ENCODE data around the gene CARD6. TPM values are rescaled to one million over a fixed set of nuclear protein-coding genes. Genes with fewer than 3 reads are reported as not detected.

CARD6 gene
- total and polyA plus RNA-seq, 2 of the 13 experiments (the other 11 are each of a cell fraction or from before 2014, with no cell fraction given): 0.33 to 1.4 TPM

DNA sequence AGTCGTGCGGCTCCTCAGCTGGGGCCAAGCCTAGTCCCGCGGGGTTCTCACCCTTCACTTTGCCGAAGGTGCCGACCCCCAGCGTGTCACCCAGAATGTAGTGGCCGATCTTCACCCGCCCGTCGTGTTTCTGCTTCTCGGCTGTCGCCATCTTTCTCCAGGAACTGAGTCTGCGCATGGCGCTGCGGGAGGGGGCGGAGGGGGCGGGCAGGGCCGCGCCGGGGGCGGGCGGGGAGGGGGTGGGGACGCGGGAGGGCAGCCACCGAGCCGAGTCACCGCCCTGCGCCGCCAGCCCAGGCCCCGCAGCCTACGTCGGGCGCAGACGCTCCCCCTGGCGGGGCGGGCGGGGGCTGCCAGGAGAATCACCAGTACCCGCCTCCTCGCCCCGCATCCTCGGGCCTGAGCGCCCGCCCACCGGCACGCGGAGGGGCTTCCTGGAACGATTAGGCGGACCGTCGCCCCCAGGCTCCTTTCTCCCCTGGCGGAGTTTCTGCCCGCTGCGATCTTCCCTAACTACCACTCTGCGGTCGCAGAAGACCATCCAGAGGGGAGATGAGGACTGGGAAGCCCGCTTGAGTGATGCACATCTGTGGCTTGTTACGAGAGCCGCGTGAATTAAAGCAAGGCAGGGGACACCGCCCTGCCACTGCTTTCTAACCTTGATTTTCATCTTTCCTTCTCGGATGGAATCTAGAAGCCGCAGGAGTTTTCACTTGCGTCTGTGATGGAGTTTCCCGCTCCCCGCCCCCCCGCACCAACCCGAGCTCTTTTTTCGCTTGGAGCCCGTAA lies 43.0 kb upstream of the CARD6 start, which contains the start of gene PRKAA1 (continued):
- no peak for TF ChIP-seq CEBPZ (IDR thresholded peaks at IDR 0.05; ENCODE audit: low read length)
- TF ChIP-seq ZNF83 (CRISPR knock-in tag; IDR thresholded peaks at IDR 0.05; ENCODE audit: borderline replicate concordance): no peak
- TF ChIP-seq ZNF260 (CRISPR knock-in tag; IDR thresholded peaks at IDR 0.05; ENCODE audit: borderline replicate concordance, low read depth): no peak
- no peak; the same call in none of the 2 replicates for TF ChIP-seq ZNF670 (CRISPR knock-in tag; IDR thresholded peaks at IDR 0.05; ENCODE audit: borderline replicate concordance)
- no peak for TF ChIP-seq CHD4 (IDR thresholded peaks at IDR 0.05; ENCODE audit: borderline replicate concordance, low read length)
- TF ChIP-seq CAMTA2 (CRISPR knock-in tag; IDR thresholded peaks at IDR 0.05; ENCODE audit: borderline replicate concordance): no peak
- TF ChIP-seq, protein P1, sequence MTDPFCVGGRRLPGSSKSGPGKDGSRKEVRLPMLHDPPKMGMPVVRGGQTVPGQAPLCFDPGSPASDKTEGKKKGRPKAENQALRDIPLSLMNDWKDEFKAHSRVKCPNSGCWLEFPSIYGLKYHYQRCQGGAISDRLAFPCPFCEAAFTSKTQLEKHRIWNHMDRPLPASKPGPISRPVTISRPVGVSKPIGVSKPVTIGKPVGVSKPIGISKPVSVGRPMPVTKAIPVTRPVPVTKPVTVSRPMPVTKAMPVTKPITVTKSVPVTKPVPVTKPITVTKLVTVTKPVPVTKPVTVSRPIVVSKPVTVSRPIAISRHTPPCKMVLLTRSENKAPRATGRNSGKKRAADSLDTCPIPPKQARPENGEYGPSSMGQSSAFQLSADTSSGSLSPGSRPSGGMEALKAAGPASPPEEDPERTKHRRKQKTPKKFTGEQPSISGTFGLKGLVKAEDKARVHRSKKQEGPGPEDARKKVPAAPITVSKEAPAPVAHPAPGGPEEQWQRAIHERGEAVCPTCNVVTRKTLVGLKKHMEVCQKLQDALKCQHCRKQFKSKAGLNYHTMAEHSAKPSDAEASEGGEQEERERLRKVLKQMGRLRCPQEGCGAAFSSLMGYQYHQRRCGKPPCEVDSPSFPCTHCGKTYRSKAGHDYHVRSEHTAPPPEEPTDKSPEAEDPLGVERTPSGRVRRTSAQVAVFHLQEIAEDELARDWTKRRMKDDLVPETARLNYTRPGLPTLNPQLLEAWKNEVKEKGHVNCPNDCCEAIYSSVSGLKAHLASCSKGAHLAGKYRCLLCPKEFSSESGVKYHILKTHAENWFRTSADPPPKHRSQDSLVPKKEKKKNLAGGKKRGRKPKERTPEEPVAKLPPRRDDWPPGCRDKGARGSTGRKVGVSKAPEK (CRISPR knock-in tag; IDR thresholded peaks at IDR 0.05; ENCODE audit: borderline replicate concordance): no peak
- TF ChIP-seq FOXC1 (CRISPR knock-in tag; IDR thresholded peaks at IDR 0.05; ENCODE audit: borderline replicate concordance): peak; percentile 53; the same call in 1 of the 2 replicates
- TF ChIP-seq, protein P2, sequence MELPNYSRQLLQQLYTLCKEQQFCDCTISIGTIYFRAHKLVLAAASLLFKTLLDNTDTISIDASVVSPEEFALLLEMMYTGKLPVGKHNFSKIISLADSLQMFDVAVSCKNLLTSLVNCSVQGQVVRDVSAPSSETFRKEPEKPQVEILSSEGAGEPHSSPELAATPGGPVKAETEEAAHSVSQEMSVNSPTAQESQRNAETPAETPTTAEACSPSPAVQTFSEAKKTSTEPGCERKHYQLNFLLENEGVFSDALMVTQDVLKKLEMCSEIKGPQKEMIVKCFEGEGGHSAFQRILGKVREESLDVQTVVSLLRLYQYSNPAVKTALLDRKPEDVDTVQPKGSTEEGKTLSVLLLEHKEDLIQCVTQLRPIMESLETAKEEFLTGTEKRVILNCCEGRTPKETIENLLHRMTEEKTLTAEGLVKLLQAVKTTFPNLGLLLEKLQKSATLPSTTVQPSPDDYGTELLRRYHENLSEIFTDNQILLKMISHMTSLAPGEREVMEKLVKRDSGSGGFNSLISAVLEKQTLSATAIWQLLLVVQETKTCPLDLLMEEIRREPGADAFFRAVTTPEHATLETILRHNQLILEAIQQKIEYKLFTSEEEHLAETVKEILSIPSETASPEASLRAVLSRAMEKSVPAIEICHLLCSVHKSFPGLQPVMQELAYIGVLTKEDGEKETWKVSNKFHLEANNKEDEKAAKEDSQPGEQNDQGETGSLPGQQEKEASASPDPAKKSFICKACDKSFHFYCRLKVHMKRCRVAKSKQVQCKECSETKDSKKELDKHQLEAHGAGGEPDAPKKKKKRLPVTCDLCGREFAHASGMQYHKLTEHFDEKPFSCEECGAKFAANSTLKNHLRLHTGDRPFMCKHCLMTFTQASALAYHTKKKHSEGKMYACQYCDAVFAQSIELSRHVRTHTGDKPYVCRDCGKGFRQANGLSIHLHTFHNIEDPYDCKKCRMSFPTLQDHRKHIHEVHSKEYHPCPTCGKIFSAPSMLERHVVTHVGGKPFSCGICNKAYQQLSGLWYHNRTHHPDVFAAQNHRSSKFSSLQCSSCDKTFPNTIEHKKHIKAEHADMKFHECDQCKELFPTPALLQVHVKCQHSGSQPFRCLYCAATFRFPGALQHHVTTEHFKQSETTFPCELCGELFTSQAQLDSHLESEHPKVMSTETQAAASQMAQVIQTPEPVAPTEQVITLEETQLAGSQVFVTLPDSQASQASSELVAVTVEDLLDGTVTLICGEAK (IDR thresholded peaks at IDR 0.05): no peak
- TF ChIP-seq, protein P2 (CRISPR knock-in tag; IDR thresholded peaks at IDR 0.05): 0 out of 2 replicates have a peak, but pooled peaks have one; percentile 42
- no peak for TF ChIP-seq ZNF737 (CRISPR knock-in tag; IDR thresholded peaks at IDR 0.05; ENCODE audit: borderline replicate concordance)
- no peak for TF ChIP-seq ZNF780A (CRISPR knock-in tag; IDR thresholded peaks at IDR 0.05)
